ENCODE measurements around the gene KIAA1328.

Gene KIAA1328

GRCh38 chr18:36993068-36993467, 164.1 kb downstream of the KIAA1328 start:
- peaks cover 0 to 9% (median 6%) of the 10 kb centered on the region in 3 donors for H3K36me3 ChIP-seq
- no peak for DNase-seq
- no peak overlapping the region for H3K27ac ChIP-seq
- no peaks in the 10 kb centered on the region for H3K27me3 ChIP-seq
- intact Hi-C loops (cut with DNase I; ENCODE audit: low total_unique reads), result no loop called here
- H3K4me3 ChIP-seq, result no peak overlapping the region
- no peaks in the 10 kb centered on the region for H3K9me3 ChIP-seq
- H3K4me1 ChIP-seq, result no peaks in the 10 kb centered on the region
- TF ChIP-seq, protein P1, sequence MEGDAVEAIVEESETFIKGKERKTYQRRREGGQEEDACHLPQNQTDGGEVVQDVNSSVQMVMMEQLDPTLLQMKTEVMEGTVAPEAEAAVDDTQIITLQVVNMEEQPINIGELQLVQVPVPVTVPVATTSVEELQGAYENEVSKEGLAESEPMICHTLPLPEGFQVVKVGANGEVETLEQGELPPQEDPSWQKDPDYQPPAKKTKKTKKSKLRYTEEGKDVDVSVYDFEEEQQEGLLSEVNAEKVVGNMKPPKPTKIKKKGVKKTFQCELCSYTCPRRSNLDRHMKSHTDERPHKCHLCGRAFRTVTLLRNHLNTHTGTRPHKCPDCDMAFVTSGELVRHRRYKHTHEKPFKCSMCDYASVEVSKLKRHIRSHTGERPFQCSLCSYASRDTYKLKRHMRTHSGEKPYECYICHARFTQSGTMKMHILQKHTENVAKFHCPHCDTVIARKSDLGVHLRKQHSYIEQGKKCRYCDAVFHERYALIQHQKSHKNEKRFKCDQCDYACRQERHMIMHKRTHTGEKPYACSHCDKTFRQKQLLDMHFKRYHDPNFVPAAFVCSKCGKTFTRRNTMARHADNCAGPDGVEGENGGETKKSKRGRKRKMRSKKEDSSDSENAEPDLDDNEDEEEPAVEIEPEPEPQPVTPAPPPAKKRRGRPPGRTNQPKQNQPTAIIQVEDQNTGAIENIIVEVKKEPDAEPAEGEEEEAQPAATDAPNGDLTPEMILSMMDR (IDR thresholded peaks at IDR 0.05), result no peak

DNA sequence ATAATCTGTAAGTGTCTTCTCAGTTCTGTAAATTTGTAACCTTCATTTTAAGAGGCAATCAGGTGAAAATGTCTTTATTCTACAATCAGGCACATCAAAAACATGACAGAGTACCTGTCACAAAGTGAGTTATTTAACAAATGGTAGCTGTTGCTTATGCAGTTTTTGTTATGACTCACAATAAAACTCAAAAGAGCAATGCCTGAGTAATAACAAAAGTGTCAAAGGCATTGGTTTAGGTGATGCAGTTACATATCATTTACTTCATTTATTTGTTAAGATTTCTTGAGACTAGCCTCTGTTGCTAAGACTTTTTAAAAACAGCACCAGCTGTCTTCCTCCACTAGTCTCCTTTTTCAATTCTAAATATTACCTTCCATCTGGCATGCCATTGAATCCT, 177.8 kb downstream of the KIAA1328 start:
- no peak for DNase-seq
- no peak overlapping the region for H3K4me3 ChIP-seq
- H3K27ac ChIP-seq, result no peak overlapping the region
- intact Hi-C loops (cut with DNase I; ENCODE audit: low total_unique reads), result no loop called here
- TF ChIP-seq, protein P1 (IDR thresholded peaks at IDR 0.05), result no peak
- H3K9me3 ChIP-seq, result peaks cover 0 to 5% (median 0%) of the 10 kb centered on the region in 3 donors
- no peaks in the 10 kb centered on the region for H3K27me3 ChIP-seq
- no peaks in the 10 kb centered on the region for H3K4me1 ChIP-seq
- H3K36me3 ChIP-seq, result no peaks in the 10 kb centered on the region

DNA sequence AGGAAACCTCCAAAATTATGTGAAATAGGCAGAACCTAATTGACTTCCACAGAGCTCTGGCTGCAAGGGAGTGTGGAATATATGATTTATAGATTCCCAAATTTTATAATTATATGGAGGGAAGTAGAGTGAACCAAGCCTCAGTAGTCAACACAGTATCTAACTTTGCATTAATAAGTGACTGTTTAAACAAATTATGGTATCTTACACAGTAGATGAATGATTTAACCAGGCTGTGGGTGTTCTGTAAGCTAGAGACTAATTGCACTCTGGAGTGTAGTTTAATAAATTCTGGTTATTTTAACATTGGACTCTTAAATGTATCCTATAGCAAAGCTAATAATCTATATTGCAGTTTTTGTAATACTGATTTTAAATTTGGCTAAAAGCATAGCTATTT, 183.5 kb downstream of the KIAA1328 start:
- no peaks in the 10 kb centered on the region for H3K27me3 ChIP-seq
- no peak for DNase-seq
- H3K9me3 ChIP-seq, result peaks cover 0 to 39% (median 22%) of the 10 kb centered on the region in 3 donors
- H3K27ac ChIP-seq, result no peak overlapping the region
- peaks cover 0 to 7% (median 4%) of the 10 kb centered on the region in 3 donors for H3K36me3 ChIP-seq
- no peaks in the 10 kb centered on the region for H3K4me1 ChIP-seq
- TF ChIP-seq, protein P1 (IDR thresholded peaks at IDR 0.05), result no peak
- intact Hi-C loops (cut with DNase I; ENCODE audit: low total_unique reads), result no loop called here
- no peak overlapping the region for H3K4me3 ChIP-seq

- DNase-seq, result no peak
- Histone ChIP-seq H3K36me3 (peaks cover 8 to 19% (median 17%) of the 10 kb centered on the region in 3 donors), H3K4me1 (no peaks in the 10 kb centered on the region), H3K27ac (no peak overlapping the region), H3K27me3 (no peaks in the 10 kb centered on the region), H3K9me3 (peaks cover 0 to 45% (median 27%) of the 10 kb centered on the region in 3 donors), H3K4me3 (no peak overlapping the region)
- intact Hi-C loops (cut with DNase I; ENCODE audit: low total_unique reads), result no loop called here
- TF ChIP-seq, protein P1 (IDR thresholded peaks at IDR 0.05), result no peak
Observed at GRCh38 chr18:37019157-37019827, 190.4 kb downstream of the KIAA1328 start.

DNA sequence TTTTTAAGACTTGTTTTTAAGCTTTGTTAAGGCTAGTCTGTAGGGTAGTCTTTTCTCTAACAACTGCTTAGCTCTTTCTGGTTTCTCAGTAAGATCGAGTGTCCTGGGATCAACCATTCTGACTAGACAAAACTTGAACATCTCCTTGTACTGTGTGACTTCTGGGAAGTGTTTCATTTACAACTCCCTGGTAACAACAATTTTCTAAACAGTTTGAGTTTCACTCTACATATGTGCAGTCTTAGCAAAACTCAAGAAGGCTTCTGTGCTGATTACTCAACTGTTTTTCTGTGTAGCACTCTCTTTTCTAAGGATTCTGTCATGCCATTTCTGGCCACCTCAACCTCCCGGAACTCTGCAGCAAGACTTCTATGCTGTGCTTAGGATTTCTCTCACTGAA, 204.5 kb downstream of the KIAA1328 start:
- no peak for DNase-seq
- H3K27ac ChIP-seq, result no peak overlapping the region
- peaks cover 4 to 15% (median 12%) of the 10 kb centered on the region in 3 donors for H3K36me3 ChIP-seq
- no peaks in the 10 kb centered on the region for H3K27me3 ChIP-seq
- H3K4me1 ChIP-seq, result no peaks in the 10 kb centered on the region
- H3K4me3 ChIP-seq, result no peak overlapping the region
- intact Hi-C loops (cut with DNase I; ENCODE audit: low total_unique reads), result no loop called here
- H3K9me3 ChIP-seq, result peaks cover 3 to 17% (median 4%) of the 10 kb centered on the region in 3 donors
- TF ChIP-seq, protein P1 (IDR thresholded peaks at IDR 0.05), result no peak
